HEK293 (cell line): ENCODE measurements around the gene FAM89B.

Experiments used
- CTCF ChIA-PET: fragments of 350-600 bp; formaldehyde crosslinking; extraction: SDS; loops from one replicate; lab custom pipeline; 2021; ENCODE audit warnings: antibody characterized with exemption; lab: Yijun Ruan, JAX
- POLR2A ChIA-PET: fragments of 300-600 bp; formaldehyde crosslinking; extraction: SDS; loops from one replicate; lab custom pipeline; 2020; ENCODE audit warnings: antibody characterized with exemption, inconsistent platforms; lab: Yijun Ruan, JAX
- H3K27ac ChIP-seq: fragments of 200-500 bp; sonication (Bioruptor generic); 2 replicates; pipeline ENCODE4 v1.5.1; 2014; ENCODE audit warnings: low read depth, low read length, control low read depth, inconsistent platforms; ENCODE audit errors: extremely low read depth
- H3K36me3 ChIP-seq, 2 experiments: fragments of 200-500 bp in 1 of 2; sonication (Bioruptor generic) in 1 of 2; 1 replicate in 1 of 2; 2 replicates in 1 of 2; pipeline ENCODE4 v1.5.1; 2014 to 2017; ENCODE audit warnings: inconsistent platforms in 2 of 2, low read length in 2 of 2; ENCODE audit not compliant: control insufficient read depth in 2 of 2, insufficient read depth in 1 of 2
- H3K4me1 ChIP-seq: fragments of 200-500 bp; sonication (Bioruptor generic); 2 replicates; pipeline ENCODE4 v1.5.1; 2014; ENCODE audit warnings: mild to moderate bottlenecking, low read length, inconsistent platforms; ENCODE audit not compliant: control insufficient read depth, insufficient read depth
- H3K4me3 ChIP-seq: 2 replicates; pipeline ENCODE4 v1.5.1; 2011; ENCODE audit warnings: low read depth, mild to moderate bottlenecking, control low read depth, low read length, moderate library complexity
- H3K9me3 ChIP-seq: fragments of 200-500 bp; sonication (Bioruptor generic); 2 replicates; pipeline ENCODE4 v1.5.1; 2014; ENCODE audit warnings: low read depth, low read length, inconsistent platforms; ENCODE audit not compliant: control insufficient read depth, insufficient read depth
- EGR2 ChIP-seq: fragments of 450-650 bp; formaldehyde crosslinking; IDR thresholded peaks from 2 replicates; pipeline ENCODE4 v1.5.1; 2016; ENCODE audit warnings: low read depth, missing biosample characterization, missing genetic modification characterization
- GLIS1 ChIP-seq: fragments of 450-650 bp; formaldehyde crosslinking; IDR thresholded peaks from 2 replicates; pipeline ENCODE4 v1.5.1; 2016; ENCODE audit warnings: missing biosample characterization, missing genetic modification characterization
- GLIS2 ChIP-seq: fragments of 450-650 bp; formaldehyde crosslinking; IDR thresholded peaks from 2 replicates; pipeline ENCODE4 v1.5.1; 2016; ENCODE audit warnings: missing biosample characterization, missing genetic modification characterization
- HIC1 ChIP-seq: fragments of 450-650 bp; formaldehyde crosslinking; IDR thresholded peaks from 2 replicates; pipeline ENCODE4 v1.5.1; 2016; ENCODE audit warnings: missing biosample characterization, missing genetic modification characterization
- KLF1 ChIP-seq: fragments of 450-650 bp; formaldehyde crosslinking; IDR thresholded peaks from 2 replicates; pipeline ENCODE4 v1.5.1; 2016; ENCODE audit warnings: missing biosample characterization, missing genetic modification characterization
- KLF9 ChIP-seq: fragments of 450-650 bp; formaldehyde crosslinking; IDR thresholded peaks from 2 replicates; pipeline ENCODE4 v1.5.1; 2016; ENCODE audit warnings: missing biosample characterization, missing genetic modification characterization, low read depth
- OSR2 ChIP-seq: fragments of 450-650 bp; formaldehyde crosslinking; IDR thresholded peaks from 2 replicates; pipeline ENCODE4 v1.5.1; 2016; ENCODE audit warnings: missing biosample characterization, missing genetic modification characterization
- PATZ1 ChIP-seq: fragments of 450-650 bp; formaldehyde crosslinking; IDR thresholded peaks from 2 replicates; pipeline ENCODE4 v1.5.1; 2016; ENCODE audit warnings: missing biosample characterization, missing genetic modification characterization
- PRDM10 ChIP-seq: fragments of 450-650 bp; formaldehyde crosslinking; IDR thresholded peaks from 2 replicates; pipeline ENCODE4 v1.5.1; 2016; ENCODE audit warnings: missing biosample characterization, missing genetic modification characterization
- ZBTB20 ChIP-seq: fragments of 450-650 bp; formaldehyde crosslinking; IDR thresholded peaks from 2 replicates; pipeline ENCODE4 v1.5.1; 2016; ENCODE audit warnings: missing biosample characterization, missing genetic modification characterization
- ZBTB48 ChIP-seq: fragments of 450-650 bp; formaldehyde crosslinking; IDR thresholded peaks from 2 replicates; pipeline ENCODE4 v1.5.1; 2016; ENCODE audit warnings: missing biosample characterization, missing genetic modification characterization
- ZFHX2 ChIP-seq: fragments of 450-650 bp; formaldehyde crosslinking; conservative IDR thresholded peaks from 2 replicates; pipeline ENCODE4 v1.5.1; 2016; ENCODE audit warnings: missing biosample characterization, missing genetic modification characterization
- ZIC2 ChIP-seq: fragments of 450-650 bp; formaldehyde crosslinking; IDR thresholded peaks from 2 replicates; pipeline ENCODE4 v1.5.1; 2016; ENCODE audit warnings: missing biosample characterization, missing genetic modification characterization
- ZNF184 ChIP-seq: fragments of 450-650 bp; IDR thresholded peaks from 2 replicates; pipeline ENCODE4 v1.5.1; 2018; ENCODE audit warnings: missing biosample characterization, mild to moderate bottlenecking, missing genetic modification characterization
- ZNF335 ChIP-seq: fragments of 450-650 bp; formaldehyde crosslinking; conservative IDR thresholded peaks from 2 replicates; pipeline ENCODE4 v1.5.1; 2016; ENCODE audit warnings: missing biosample characterization, missing genetic modification characterization
- ZNF600 ChIP-seq: fragments of 450-650 bp; formaldehyde crosslinking; IDR thresholded peaks from 2 replicates; pipeline ENCODE4 v1.5.1; 2016; ENCODE audit warnings: missing biosample characterization, missing genetic modification characterization
- ZNF624 ChIP-seq: fragments of 450-650 bp; formaldehyde crosslinking; IDR thresholded peaks from 2 replicates; pipeline ENCODE4 v1.5.1; 2017; ENCODE audit warnings: missing biosample characterization, missing genetic modification characterization
- ZNF701 ChIP-seq: fragments of 450-650 bp; formaldehyde crosslinking; IDR thresholded peaks from 2 replicates; pipeline ENCODE4 v1.5.1; 2016; ENCODE audit warnings: missing biosample characterization, missing genetic modification characterization
- ZNF704 ChIP-seq: fragments of 450-650 bp; formaldehyde crosslinking; IDR thresholded peaks from 2 replicates; pipeline ENCODE4 v1.5.1; 2016; ENCODE audit warnings: missing biosample characterization, missing genetic modification characterization
- ZNF76 ChIP-seq: fragments of 450-650 bp; formaldehyde crosslinking; IDR thresholded peaks from 2 replicates; pipeline ENCODE4; 2016; ENCODE audit warnings: low read depth, missing biosample characterization, missing genetic modification characterization, borderline replicate concordance

The FAM89B gene

GRCh38 chr11:65556470-65557279 is 15.7 kb upstream of the FAM89B start:
- H3K9me3 ChIP-seq, result no peaks in the 10 kb centered on the region
- H3K36me3 ChIP-seq, result peaks cover 0 to 19% of the 10 kb centered on the region in 2 experiments; a peak in 2 of 3 replicates
- CTCF ChIA-PET, result interaction anchor here (0.6 to 1.8 kb wide), 6 partner anchors 12 to 225 kb away, joined by 3 to 8 read pairs (median 4); partner anchors contain the start of gene ZNRD2
- H3K4me1 ChIP-seq, result peaks cover 19% of the 10 kb centered on the region
- H3K4me3 ChIP-seq, result peak overlapping the region; percentile 52
- POLR2A ChIA-PET, result interaction anchor here (0.6 to 1.5 kb wide), 4 partner anchors 10 to 15 kb away, joined by 3 to 6 read pairs (median 5); partner anchors contain the start of gene ZNRD2
- H3K27ac ChIP-seq, result peak overlapping the region; percentile 81
- no peak for TF ChIP-seq ZNF624 (tag by site-specific recombination)
- peak; percentile 64 for TF ChIP-seq HIC1 (tag by site-specific recombination)
- TF ChIP-seq ZNF704 (tag by site-specific recombination), result no peak
- no peak for TF ChIP-seq ZNF184 (tag by site-specific recombination)
- TF ChIP-seq OSR2, result 0 out of 2 replicates have a peak, but pooled peaks have one; percentile 16
- no peak for TF ChIP-seq KLF1 (tag by site-specific recombination)
- no peak for TF ChIP-seq ZFHX2 (tag by site-specific recombination)
- 0 out of 2 replicates have a peak, but pooled peaks have one; percentile 65 for TF ChIP-seq ZNF335
- TF ChIP-seq PRDM10 (tag by site-specific recombination), result 0 out of 2 replicates have a peak, but pooled peaks have one; percentile 44
- TF ChIP-seq GLIS1 (tag by site-specific recombination), result 0 out of 2 replicates have a peak, but pooled peaks have one; percentile 5

GRCh38 chr11:65557280-65558001 is 14.9 kb upstream of the FAM89B start:
- ChIA-PET CTCF (interaction anchor here (0.8 to 1.8 kb wide), 4 partner anchors 12 to 28 kb away, joined by 3 to 8 read pairs (median 4); partner anchors contain the start of gene ZNRD2), POLR2A (interaction anchor here (1.1 to 1.5 kb wide), 3 partner anchors 11 to 16 kb away, joined by 4 to 6 read pairs (median 6); partner anchors contain the start of gene ZNRD2)
- H3K27ac ChIP-seq, result peak overlapping the region; percentile 81
- H3K4me1 ChIP-seq, result peaks cover 19% of the 10 kb centered on the region
- peaks cover 0 to 11% of the 10 kb centered on the region in 2 experiments; a peak in 1 of 3 replicates for H3K36me3 ChIP-seq
- H3K9me3 ChIP-seq, result no peaks in the 10 kb centered on the region
- H3K4me3 ChIP-seq, result peak overlapping the region; percentile 52
- TF ChIP-seq ZBTB48 (tag by site-specific recombination), result peak; percentile 73
- peak; percentile 55; the same call in 1 of the 2 replicates for TF ChIP-seq EGR2 (tag by site-specific recombination)
- TF ChIP-seq ZNF76 (tag by site-specific recombination), result peak; percentile 55; the same call in 1 of the 2 replicates
- peak; percentile 91 for TF ChIP-seq PATZ1
- TF ChIP-seq ZNF701 (tag by site-specific recombination), result no peak
- no peak for TF ChIP-seq ZIC2 (tag by site-specific recombination)
- peak; percentile 81 for TF ChIP-seq GLIS2 (tag by site-specific recombination)
- peak; percentile 58 for TF ChIP-seq ZBTB20
- 0 out of 2 replicates have a peak, but pooled peaks have one; percentile 50 for TF ChIP-seq ZNF600 (tag by site-specific recombination)
- TF ChIP-seq ZNF184 (tag by site-specific recombination), result no peak
- TF ChIP-seq KLF9, result 0 out of 2 replicates have a peak, but pooled peaks have one; percentile 21
- TF ChIP-seq ZFHX2 (tag by site-specific recombination), result peak; percentile 57
